ENCODE measurements around the gene B3GNT5. TPM values are rescaled to one million over a fixed set of nuclear protein-coding genes. Genes with fewer than 3 reads are reported as not detected.

B3GNT5 gene
- polyA plus RNA-seq, 3 donors, result 14.1 to 17.7 (median 14.2) TPM

- no peak overlapping the region for H3K27ac ChIP-seq (ENCODE audit: low read depth in 1 of 2, low read length in 2 of 2)
- no peaks in the 10 kb centered on the region for H3K79me2 ChIP-seq (ENCODE audit: insufficient read depth, low read length)
- intact Hi-C loops (cut with micrococcal nuclease), result loop anchor here in 1 of 2 donors (2.0 kb wide), 1 partner anchor 17 kb away; no protein-coding TSS in a partner anchor
- no peak overlapping the region for H2AFZ ChIP-seq (ENCODE audit: insufficient read depth, low read depth, low read length, poor library complexity, severe bottlenecking)
- H3K4me2 ChIP-seq (replicated peaks; ENCODE audit: extremely low read depth, low read length, poor library complexity, severe bottlenecking), result no peak overlapping the region
- no peaks in the 10 kb centered on the region for H3K9me3 ChIP-seq (replicated peaks in 1 of 2; ENCODE audit: control insufficient read depth in 1 of 2, insufficient read depth in 1 of 2, low read length in 2 of 2)
- H3K4me3 ChIP-seq (replicated peaks in 1 of 3; ENCODE audit: low read depth in 2 of 3, low read length in 3 of 3), result no peak overlapping the region
- peaks cover 0 to 7% (median 3%) of the 10 kb centered on the region in 3 donors for H3K27me3 Mint-ChIP-seq (ENCODE audit: low read depth in 3 of 3)
- no peaks in the 10 kb centered on the region for H3K36me3 ChIP-seq (replicated peaks in 1 of 2; ENCODE audit: control insufficient read depth in 1 of 2, insufficient read depth in 2 of 2, low read length in 2 of 2)
- H4K20me1 ChIP-seq (ENCODE audit: insufficient read depth, low read length), result no peaks in the 10 kb centered on the region
- no peak for DNase-seq
- H3K27me3 ChIP-seq (ENCODE audit: control insufficient read depth in 2 of 2, insufficient read depth in 2 of 2, low read length in 2 of 2), result no peaks in the 10 kb centered on the region
- H3K4me1 Mint-ChIP-seq, result peaks cover 30% of the 10 kb centered on the region
- no peak overlapping the region for H3K4me3 Mint-ChIP-seq
- H3K9me3 Mint-ChIP-seq, result no peaks in the 10 kb centered on the region
- H3K4me1 ChIP-seq (ENCODE audit: control insufficient read depth in 1 of 2, insufficient read depth in 2 of 2, low read length in 2 of 2), result peaks cover 15 to 25% of the 10 kb centered on the region in 2 donors
- peak overlapping the region in 3 of 7 donors; percentile 5 to 30 (median 15) for H3K27ac Mint-ChIP-seq
- H3K9ac ChIP-seq (ENCODE audit: insufficient read depth, low read length, poor library complexity, severe bottlenecking), result no peak overlapping the region
- H3K36me3 Mint-ChIP-seq, result no peaks in the 10 kb centered on the region
- WGBS (ENCODE audit: insufficient coverage), result 100% methylated on average over 1 of the region's 9 CpGs
- no peak for TF ChIP-seq CTCF (IDR thresholded peaks at IDR 0.05)
Observed at GRCh38 chr3:183217548-183218332, 35.3 kb upstream of the B3GNT5 start.

GRCh38 chr3:183218826-183219225, 34.2 kb upstream of the B3GNT5 start:
- peaks cover 15 to 16% of the 10 kb centered on the region in 2 donors for H3K4me1 ChIP-seq (ENCODE audit: control insufficient read depth in 1 of 2, insufficient read depth in 2 of 2, low read length in 2 of 2)
- peaks cover 24% of the 10 kb centered on the region for H3K4me1 Mint-ChIP-seq

More at GRCh38 chr3:183218826-183219225, 34.2 kb upstream of the B3GNT5 start:
- no peak overlapping the region for H3K27ac ChIP-seq (ENCODE audit: low read depth in 1 of 2, low read length in 2 of 2)
- H3K36me3 ChIP-seq (replicated peaks in 1 of 2; ENCODE audit: control insufficient read depth in 1 of 2, insufficient read depth in 2 of 2, low read length in 2 of 2), result no peaks in the 10 kb centered on the region
- intact Hi-C loops (cut with micrococcal nuclease), result loop anchor here in 1 of 2 donors (2.0 kb wide), 1 partner anchor 16 kb away; no protein-coding TSS in a partner anchor
- peak overlapping the region in 1 of 2 donors; percentile 57 for H3K4me3 Mint-ChIP-seq
- H3K79me2 ChIP-seq (ENCODE audit: insufficient read depth, low read length), result no peaks in the 10 kb centered on the region
- H3K4me2 ChIP-seq (replicated peaks; ENCODE audit: extremely low read depth, low read length, poor library complexity, severe bottlenecking), result no peak overlapping the region
- no peaks in the 10 kb centered on the region for H4K20me1 ChIP-seq (ENCODE audit: insufficient read depth, low read length)
- no peak overlapping the region for H3K9ac ChIP-seq (ENCODE audit: insufficient read depth, low read length, poor library complexity, severe bottlenecking)
- H3K9me3 ChIP-seq (replicated peaks in 1 of 2; ENCODE audit: control insufficient read depth in 1 of 2, insufficient read depth in 1 of 2, low read length in 2 of 2), result no peaks in the 10 kb centered on the region
- peak overlapping the region in 5 of 7 donors; percentile 10 to 82 (median 45) for H3K27ac Mint-ChIP-seq
- no peaks in the 10 kb centered on the region for H3K27me3 ChIP-seq (ENCODE audit: control insufficient read depth in 2 of 2, insufficient read depth in 2 of 2, low read length in 2 of 2)
- peak; percentile 50 to 63 (median 53) for DNase-seq
- H2AFZ ChIP-seq (ENCODE audit: insufficient read depth, low read depth, low read length, poor library complexity, severe bottlenecking), result peak overlapping the region; percentile 11
- peaks cover 0 to 7% (median 3%) of the 10 kb centered on the region in 3 donors for H3K27me3 Mint-ChIP-seq (ENCODE audit: low read depth in 3 of 3)
- no CpG with 5 or more reads among the region's 2 CpGs for WGBS (ENCODE audit: insufficient coverage)
- H3K36me3 Mint-ChIP-seq, result no peaks in the 10 kb centered on the region
- no peak overlapping the region for H3K4me3 ChIP-seq (replicated peaks in 1 of 3; ENCODE audit: low read depth in 2 of 3, low read length in 3 of 3)
- TF ChIP-seq CTCF (IDR thresholded peaks at IDR 0.05), result no peak
- H3K9me3 Mint-ChIP-seq, result no peaks in the 10 kb centered on the region

Data from CD14-positive monocyte (primary cell).